HCT116 (cell line): ENCODE results near the gene GARIN5B. TPM values are rescaled to one million over a fixed set of nuclear protein-coding genes. Genes with fewer than 3 reads are reported as not detected.
A peak's percentile ranks its signal among the peaks of the same experiment; 100 is the strongest.

Experiments used
- ATAC-seq: fragments of 200-7000 bp; cut with Tn5 transposase; 2 replicates; pipeline ENCODE4 v1.9.1; 2020; ENCODE audit warnings: mild to moderate bottlenecking, moderate library complexity
- BruUV-seq: library from RNA; stranded (reverse); fragments of 400-500 nt; replicated peaks from 2 replicates; lab custom pipeline; 2021; lab: Mats Ljungman, UMichigan
- CTCF ChIA-PET: fragments of 300-600 bp; sonication (Branson Sonifier 250); formaldehyde crosslinking; loops from one replicate; lab custom pipeline; 2021; ENCODE audit warnings: antibody characterized with exemption; lab: Charles Lee
- POLR2A ChIA-PET: fragments of 300-600, 350-600 bp; sonication (Branson Sonifier 250); formaldehyde crosslinking; loops from one replicate; lab custom pipeline; 2021; ENCODE audit warnings: antibody characterized with exemption; lab: Charles Lee
- RAD21 ChIA-PET, 2 experiments: fragments of 300-600 bp; sonication (Branson Sonifier 250); formaldehyde crosslinking; loops; one replicate each; lab custom pipeline; 2023; ENCODE audit warnings: low total read pairs in 2 of 2; ENCODE audit not compliant: uncharacterized antibody in 2 of 2, unreplicated experiment in 2 of 2, low non-redundant PET in 1 of 2; lab: Charles Lee
- DNase-seq: peaks from one replicate; pipeline ENCODE4 v3.0.0-alpha.2; 2010; ENCODE audit warnings: low read depth, low spot score
- H2AFZ ChIP-seq: fragments of 200-600 bp; shearing (Covaris generic), sonication (generic); 2 replicates; pipeline ENCODE4 v1.6.1; 2017; ENCODE audit warnings: low read depth, mixed run types, mixed read lengths, antibody characterized with exemption, low read length; ENCODE audit not compliant: poor library complexity, severe bottlenecking
- H3K27ac ChIP-seq: 2 replicates; pipeline ENCODE4 v1.5.1; 2012; ENCODE audit warnings: low read depth, low read length
- H3K27me3 ChIP-seq: fragments of 200-600 bp; sonication (generic); 2 replicates; pipeline ENCODE4 v1.6.1; 2016; ENCODE audit warnings: mixed run types, low read length, mixed read lengths; ENCODE audit not compliant: insufficient read depth
- H3K36me3 ChIP-seq, 2 experiments: fragments of 200-500 bp in 1 of 2; fragments of 200-600 bp in 1 of 2; sonication (Bioruptor generic) in 1 of 2; sonication (generic) in 1 of 2; 2 replicates each; pipeline versions ENCODE4 v1.5.1 to v1.6.1; 2014 to 2016; ENCODE audit warnings: low read length in 2 of 2, inconsistent platforms in 1 of 2, mixed read lengths in 1 of 2, mixed run types in 1 of 2; ENCODE audit not compliant: insufficient read depth in 2 of 2, control insufficient read depth in 1 of 2
- H3K4me1 ChIP-seq, 2 experiments: fragments of 200-600 bp in 1 of 2; sonication (generic) in 1 of 2; 2 replicates each; pipeline versions ENCODE4 v1.5.1 to v1.6.1; 2012 to 2017; ENCODE audit warnings: low read length in 2 of 2, inconsistent platforms in 1 of 2, mild to moderate bottlenecking in 1 of 2, mixed read lengths in 1 of 2, mixed run types in 1 of 2, moderate library complexity in 1 of 2; ENCODE audit not compliant: insufficient read depth in 2 of 2, control insufficient read depth in 1 of 2
- H3K4me2 ChIP-seq: fragments of 200-600 bp; sonication (generic); 2 replicates; pipeline ENCODE4 v1.6.1; 2017; ENCODE audit warnings: mixed run types, low read length, mixed read lengths
- H3K4me3 ChIP-seq, 2 experiments: fragments of 200-600 bp in 1 of 2; sonication (generic) in 1 of 2; replicated peaks in 1 of 2; 2 replicates each; pipeline ENCODE4 v1.5.1; 2011 to 2016; ENCODE audit warnings: low read length in 2 of 2, control low read depth in 1 of 2, low read depth in 1 of 2, mild to moderate bottlenecking in 1 of 2, mixed read lengths in 1 of 2, mixed run types in 1 of 2
- H3K79me2 ChIP-seq: fragments of 200-600 bp; sonication (generic); 2 replicates; pipeline ENCODE4 v1.6.1; 2017; ENCODE audit warnings: mild to moderate bottlenecking, mixed run types, low read length, moderate library complexity, mixed read lengths; ENCODE audit not compliant: insufficient read depth
- H3K9ac ChIP-seq: fragments of 200-600 bp; sonication (generic); 2 replicates; pipeline ENCODE4 v1.6.1; 2016; ENCODE audit warnings: low read length, mixed read lengths
- H3K9me2 ChIP-seq: fragments of 200-600 bp; sonication (generic), shearing (Covaris generic); 2 replicates; pipeline ENCODE4 v1.6.1; 2017; ENCODE audit warnings: mixed run types, mild to moderate bottlenecking, moderate library complexity; ENCODE audit not compliant: insufficient read depth
- H3K9me3 ChIP-seq, 2 experiments: fragments of 200-500 bp in 1 of 2; fragments of 200-600 bp in 1 of 2; sonication (Bioruptor generic) in 1 of 2; sonication (generic) in 1 of 2; 2 replicates each; pipeline ENCODE4 v1.6.1; 2014 to 2017; ENCODE audit warnings: low read length in 2 of 2, mixed read lengths in 2 of 2, inconsistent platforms in 1 of 2, low read depth in 1 of 2, mild to moderate bottlenecking in 1 of 2, mixed run types in 1 of 2, moderate library complexity in 1 of 2; ENCODE audit not compliant: control insufficient read depth in 1 of 2, insufficient read depth in 1 of 2
- H4K20me1 ChIP-seq: fragments of 200-600 bp; sonication (generic), shearing (Covaris generic); 2 replicates; pipeline ENCODE4 v1.6.1; 2017; ENCODE audit warnings: mixed run types, mild to moderate bottlenecking, moderate library complexity; ENCODE audit not compliant: insufficient read depth
- CBX3 ChIP-seq: IDR thresholded peaks from 2 replicates; pipeline ENCODE4 v1.6.1; 2012; ENCODE audit warnings: low read depth
- EGR1 ChIP-seq: IDR thresholded peaks from 2 replicates; pipeline ENCODE4 v1.6.1; 2012; ENCODE audit warnings: low read depth
- FOSL1 ChIP-seq: IDR thresholded peaks from 2 replicates; pipeline ENCODE4 v1.6.1; 2012; ENCODE audit warnings: low read depth
- MAX ChIP-seq: IDR thresholded peaks from 2 replicates; pipeline ENCODE4 v1.6.1; 2012
- POLR2A ChIP-seq: IDR thresholded peaks from 2 replicates; pipeline ENCODE4 v1.7.0; 2011; ENCODE audit warnings: borderline replicate concordance; ENCODE audit not compliant: insufficient read depth, insufficient read length; ENCODE audit errors: extremely low read depth
- RAD21 ChIP-seq: IDR thresholded peaks from 2 replicates; pipeline ENCODE4 v1.6.1; 2012; ENCODE audit warnings: low read depth, mild to moderate bottlenecking
- SIN3A ChIP-seq: IDR thresholded peaks from 2 replicates; pipeline ENCODE4 v1.6.1; 2012; ENCODE audit warnings: low read depth
- SP1 ChIP-seq: IDR thresholded peaks from 2 replicates; pipeline ENCODE4 v1.6.1; 2012; ENCODE audit warnings: low read depth
- SRF ChIP-seq: IDR thresholded peaks from 2 replicates; pipeline ENCODE4 v1.6.1; 2012; ENCODE audit warnings: low read depth
- YY1 ChIP-seq: IDR thresholded peaks from 2 replicates; pipeline ENCODE4 v1.6.1; 2011; ENCODE audit warnings: low read length, low read depth, moderate library complexity, mild to moderate bottlenecking; ENCODE audit not compliant: insufficient replicate concordance; ENCODE audit errors: extremely low read depth
- ZFX ChIP-seq: fragments of 450-650 bp; IDR thresholded peaks from 2 replicates; pipeline ENCODE4 v1.6.1; 2017
- intact Hi-C: fragments of 100-400 bp; cut with micrococcal nuclease; formaldehyde crosslinking; loops from 2 replicates; pipeline ENCODE4 v1.10.0; 2022
- total RNA-seq: library from RNA; stranded (reverse); gene quantifications from one replicate; pipeline ENCODE4 v1.2.1, GENCODE V29; 2021; ENCODE audit not compliant: unreplicated experiment

Gene GARIN5B
- total RNA-seq, 1 experiment from 2014 or later: not detected

GRCh38 chr19:55373993-55374757, 11.1 kb upstream of the GARIN5B start:
- DNase-seq: no peak
- intact Hi-C loops: no loop called here
- no peaks in the 10 kb centered on the region for H3K9me2 ChIP-seq
- H3K27ac ChIP-seq: no peak overlapping the region; the same call in 1 of the 2 replicates
- peak; percentile 3; the same call in 1 of the 2 replicates for ATAC-seq
- H3K79me2 ChIP-seq: no peaks in the 10 kb centered on the region
- RAD21 ChIA-PET: no interaction called here
- TF ChIP-seq MAX (no peak), SP1 (no peak), SIN3A (no peak), ZFX (no peak), FOSL1 (no peak), SRF (no peak), CBX3 (no peak), YY1 (no peak), RAD21 (no peak), POLR2A (no peak), EGR1 (no peak)
- H4K20me1 ChIP-seq: no peaks in the 10 kb centered on the region
- no peaks in the 10 kb centered on the region for H3K27me3 ChIP-seq
- POLR2A ChIA-PET: no interaction called here
- H2AFZ ChIP-seq: no peak overlapping the region
- H3K9me3 ChIP-seq: no peaks in the 10 kb centered on the region
- H3K9ac ChIP-seq: no peak overlapping the region
- no TSS peak for BruUV-seq
- CTCF ChIA-PET: no interaction called here
- no peaks in the 10 kb centered on the region for H3K36me3 ChIP-seq
- peaks cover 22 to 53% of the 10 kb centered on the region in 2 experiments; a peak in 3 of 4 replicates for H3K4me1 ChIP-seq
- H3K4me3 ChIP-seq: no peak overlapping the region
- peak overlapping the region; percentile 46 for H3K4me2 ChIP-seq
